Breast epithelium (tissue), 4 donors: Measurements from ENCODE around the gene HS3ST3A1. TPM values are rescaled to one million over a fixed set of nuclear protein-coding genes. Genes with fewer than 3 reads are reported as not detected.

ENCODE experiments used
- DNase-seq, 2 donors: peaks; one replicate each; pipeline ENCODE4 v3.0.0-alpha.2; 2019; ENCODE audit warnings: low spot score in 2 of 2
- H3K27ac ChIP-seq, 2 donors: fragments of 200-600 bp; sonication (generic) in 1 of 2; one replicate each; pipeline ENCODE4 v1.5.1; 2016 to 2019; ENCODE audit warnings: mild to moderate bottlenecking in 1 of 2
- H3K27me3 ChIP-seq, 2 donors: fragments of 200-600 bp; sonication (generic) in 1 of 2; one replicate each; pipeline versions ENCODE4 v1.5.1 to v1.6.0; 2017 to 2019; ENCODE audit warnings: control low read depth in 1 of 2, mild to moderate bottlenecking in 1 of 2
- H3K36me3 ChIP-seq: fragments of 200-600 bp; one replicate; pipeline ENCODE4 v1.5.1; 2019
- H3K4me1 ChIP-seq, 2 donors: fragments of 200-600 bp; sonication (generic); one replicate each; pipeline ENCODE4 v1.5.1; 2016 to 2019; ENCODE audit warnings: control low read depth in 1 of 2
- H3K4me3 ChIP-seq, 3 donors: fragments of 200-600 bp; sonication (generic); 1 replicate in 2 of 3; 2 replicates in 1 of 3; pipeline ENCODE4 v1.5.1; 2016 to 2019; ENCODE audit warnings: mild to moderate bottlenecking in 3 of 3, moderate library complexity in 2 of 3
- H3K9me3 ChIP-seq, 2 donors: fragments of 200-600 bp; sonication (generic) in 1 of 2; one replicate each; pipeline ENCODE4 v1.5.1; 2016 to 2019; ENCODE audit warnings: control low read depth in 1 of 2
- CTCF ChIP-seq, 3 donors: fragments of 450-650 bp; IDR thresholded peaks; one replicate each; pipeline ENCODE4 v1.5.1; 2016 to 2017; ENCODE audit warnings: antibody characterized with exemption in 3 of 3, mild to moderate bottlenecking in 3 of 3, moderate library complexity in 3 of 3
- POLR2A ChIP-seq: fragments of 450-650 bp; IDR thresholded peaks from one replicate; pipeline ENCODE4 v1.6.1; 2016; ENCODE audit warnings: antibody characterized with exemption, mild to moderate bottlenecking, moderate library complexity
- POLR2AphosphoS5 ChIP-seq, 3 donors: sonication (generic); formaldehyde crosslinking; IDR thresholded peaks; one replicate each; pipeline ENCODE4 v1.6.1; 2017; ENCODE audit warnings: antibody characterized with exemption in 3 of 3
- intact Hi-C: fragments of 100-400 bp; cut with DNase I; formaldehyde crosslinking; loops from one replicate; pipeline ENCODE4 v1.15.1; 2023; ENCODE audit warnings: low total_unique reads
- total RNA-seq, 3 donors: library from RNA; depleted of rRNA; stranded (reverse); fragments of >200 nt; gene quantifications; one replicate each; pipeline ENCODE4 v1.1.0, GENCODE V29; 2016

Gene HS3ST3A1
- total RNA-seq, 3 donors from 2014 or later, result 0.66 to 1.4 (median 1.0) TPM

- DNase-seq, result no peak
- Histone ChIP-seq H3K9me3 (no peaks in the 10 kb centered on the region), H3K27ac (no peak overlapping the region), H3K27me3 (peaks cover 0 to 8% of the 10 kb centered on the region in 2 donors), H3K4me1 (no peaks in the 10 kb centered on the region), H3K4me3 (no peak overlapping the region), H3K36me3 (no peaks in the 10 kb centered on the region)
- no peak for TF ChIP-seq CTCF (IDR thresholded peaks at IDR 0.05)
- no peak for TF ChIP-seq POLR2A
- no peak for TF ChIP-seq POLR2AphosphoS5 (IDR thresholded peaks at IDR 0.05)
- intact Hi-C loops, result loop anchor here (5.0 to 10.0 kb wide), 3 partner anchors 557 to 705 kb away; partner anchors contain the start of gene HS3ST3B1
These were observed 8.2 kb upstream of the HS3ST3A1 start for GRCh38 chr17:13609941-13610340.

DNA sequence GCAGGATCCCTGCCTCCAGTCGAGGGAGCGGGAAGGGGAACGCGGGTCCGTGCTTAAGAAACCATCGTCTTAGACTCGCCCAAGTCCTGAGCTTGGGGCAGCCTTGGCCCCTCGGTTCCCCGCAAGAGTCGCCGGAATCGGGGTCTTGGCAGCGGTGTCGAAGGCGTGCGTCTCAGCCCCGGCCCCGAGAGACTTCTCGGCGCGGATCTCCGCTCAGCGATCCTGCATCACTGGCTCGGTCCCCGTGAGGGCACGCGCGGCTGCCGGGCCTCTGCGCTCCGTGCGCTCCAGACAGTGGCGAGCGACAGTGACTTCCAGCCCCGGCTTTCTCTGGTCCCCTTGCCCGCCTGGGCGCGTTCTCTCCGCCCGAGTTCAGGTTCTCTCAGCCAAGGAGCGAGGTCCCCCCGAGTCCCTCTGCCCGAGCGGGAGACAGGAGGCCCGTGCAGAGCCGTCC, 380 bp downstream of the HS3ST3A1 start:
- H3K4me1 ChIP-seq, result peaks cover 4 to 7% of the 10 kb centered on the region in 2 donors
- H3K27ac ChIP-seq, result no peak overlapping the region
- peak overlapping the region; percentile 35 to 70 (median 55) for H3K4me3 ChIP-seq
- H3K36me3 ChIP-seq, result no peaks in the 10 kb centered on the region
- H3K9me3 ChIP-seq, result no peaks in the 10 kb centered on the region
- DNase-seq, result no peak
- no peak for TF ChIP-seq CTCF (IDR thresholded peaks at IDR 0.05)
- TF ChIP-seq POLR2A, result no peak
- TF ChIP-seq POLR2AphosphoS5 (IDR thresholded peaks at IDR 0.05), result no peak
- intact Hi-C loops, result loop anchor here (10.0 kb wide), 2 partner anchors 697 to 703 kb away; partner anchors contain the start of gene HS3ST3B1
- peaks cover 3 to 40% of the 10 kb centered on the region in 2 donors for H3K27me3 ChIP-seq

GRCh38 chr17:13600475-13601321, 1.0 kb downstream of the HS3ST3A1 start:
- DNase-seq, result no peak
- Histone ChIP-seq H3K4me3 (peak overlapping the region; percentile 35 to 70 (median 55)), H3K36me3 (no peaks in the 10 kb centered on the region), H3K27me3 (peaks cover 3 to 40% of the 10 kb centered on the region in 2 donors), H3K9me3 (no peaks in the 10 kb centered on the region), H3K4me1 (peaks cover 4 to 7% of the 10 kb centered on the region in 2 donors), H3K27ac (no peak overlapping the region)
- intact Hi-C loops, result loop anchor here (10.0 kb wide), 2 partner anchors 696 to 704 kb away; partner anchors contain the start of gene HS3ST3B1
- TF ChIP-seq CTCF (IDR thresholded peaks at IDR 0.05), result no peak

- DNase-seq, result no peak
- no peak for TF ChIP-seq POLR2AphosphoS5 (IDR thresholded peaks at IDR 0.05)
- TF ChIP-seq CTCF (IDR thresholded peaks at IDR 0.05), result no peak
- no peak for TF ChIP-seq POLR2A
- intact Hi-C loops, result loop anchor here (10.0 kb wide), 2 partner anchors 695 to 705 kb away; partner anchors contain the start of gene HS3ST3B1
- no peak overlapping the region for H3K4me3 ChIP-seq
- H3K4me1 ChIP-seq, result peaks cover 4 to 7% of the 10 kb centered on the region in 2 donors
- H3K9me3 ChIP-seq, result no peaks in the 10 kb centered on the region
- no peaks in the 10 kb centered on the region for H3K36me3 ChIP-seq
- no peak overlapping the region for H3K27ac ChIP-seq
- H3K27me3 ChIP-seq, result peaks cover 3 to 40% of the 10 kb centered on the region in 2 donors
These were observed 1.9 kb downstream of the HS3ST3A1 start for GRCh38 chr17:13599864-13600263.

DNA sequence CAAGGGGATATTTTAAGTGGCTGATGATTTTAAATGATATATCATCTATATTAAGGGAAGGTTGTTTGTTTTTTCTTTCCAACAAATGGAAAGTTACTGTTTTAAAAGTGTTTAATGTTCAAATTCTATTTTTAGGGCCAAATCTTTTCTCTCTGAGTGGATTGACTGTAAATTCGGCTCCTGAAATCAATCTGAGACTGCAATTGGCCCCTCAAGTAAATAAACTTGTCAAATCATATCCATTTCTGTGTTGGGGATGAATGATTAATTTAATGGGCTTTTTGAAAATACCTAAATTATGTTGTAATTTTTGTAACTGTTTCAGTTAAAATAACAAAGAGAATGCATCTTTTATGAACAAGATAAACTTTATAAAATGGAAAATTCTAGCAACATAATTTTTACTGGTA, 2.6 kb downstream of the HS3ST3A1 start:
- Histone ChIP-seq H3K9me3 (no peaks in the 10 kb centered on the region), H3K4me1 (peaks cover 4 to 7% of the 10 kb centered on the region in 2 donors), H3K27ac (no peak overlapping the region), H3K27me3 (peaks cover 3 to 40% of the 10 kb centered on the region in 2 donors), H3K36me3 (no peaks in the 10 kb centered on the region), H3K4me3 (no peak overlapping the region)
- DNase-seq, result no peak
- TF ChIP-seq POLR2A (no peak), CTCF (IDR thresholded peaks at IDR 0.05) (no peak), POLR2AphosphoS5 (IDR thresholded peaks at IDR 0.05) (no peak)
- intact Hi-C loops, result no loop called here
